COLO668 (cell line): Measurements from ENCODE around the gene REN.

Source experiments
- DNase-seq: peaks from one replicate; lab custom pipeline; 2025; ENCODE audit not compliant: unreplicated experiment; lab: John Stamatoyannopoulos, UW

The REN gene

GRCh38 chr1:204134103-204134502 is 32.0 kb downstream of the REN start:
- DNase-seq = no peak

DNA sequence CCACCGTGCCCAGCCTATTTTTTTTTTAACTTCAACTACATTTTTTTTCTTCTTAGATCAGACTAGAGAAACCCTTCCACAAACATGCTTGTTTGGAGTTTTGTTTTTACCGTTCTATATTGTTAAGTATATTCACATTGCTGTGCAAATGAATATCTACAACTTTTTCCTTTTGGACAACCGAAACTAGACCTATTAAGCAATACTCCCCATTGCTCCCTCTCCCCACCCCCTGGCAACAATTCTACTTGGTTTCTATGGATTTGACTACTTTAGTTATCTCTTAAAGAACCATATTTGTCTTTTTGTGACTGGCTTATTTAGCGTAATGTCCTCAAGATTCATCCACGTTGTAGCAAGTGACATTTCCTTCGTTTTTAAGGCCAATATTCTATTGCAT is 33.4 kb downstream of the REN start:
- no peak for DNase-seq

- DNase-seq = no peak
Observed at GRCh38 chr1:204131978-204132377, 34.2 kb downstream of the REN start.

GRCh38 chr1:204130981-204131892 is 34.9 kb downstream of the REN start:
- DNase-seq = no peak

- DNase-seq = peak; percentile 34
Observed at GRCh38 chr1:204130178-204130577, 36.0 kb downstream of the REN start.

GRCh38 chr1:204128964-204129896 is 36.9 kb downstream of the REN start:
- DNase-seq = peak; percentile 72

DNA sequence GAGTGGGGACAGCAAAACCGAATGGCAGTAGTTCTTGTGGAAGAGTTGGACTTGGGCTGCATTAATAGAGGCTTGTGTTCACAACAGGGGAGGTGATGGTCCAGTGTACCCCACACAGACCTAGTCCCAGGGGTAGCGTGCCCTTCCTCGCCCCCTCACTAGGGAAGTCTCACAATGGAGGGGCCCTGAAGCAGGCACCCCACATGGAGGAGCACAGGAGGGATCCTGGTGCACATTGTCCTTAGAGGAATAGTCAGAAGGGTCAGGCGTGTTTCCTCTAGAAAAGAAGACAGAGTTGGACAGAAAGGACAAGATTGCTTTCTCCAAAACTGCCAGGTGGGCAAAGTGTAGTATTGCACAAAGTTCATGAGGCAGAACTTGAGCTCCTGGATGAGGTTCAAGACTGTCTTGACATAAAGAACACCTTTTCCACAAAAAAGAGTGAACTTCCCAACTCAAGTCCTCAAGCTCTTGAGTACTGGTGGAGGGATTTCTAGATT is 37.6 kb downstream of the REN start:
- no peak for DNase-seq

- peak; percentile 80 for DNase-seq
Observed at GRCh38 chr1:204127597-204128242, 38.4 kb downstream of the REN start.

DNA sequence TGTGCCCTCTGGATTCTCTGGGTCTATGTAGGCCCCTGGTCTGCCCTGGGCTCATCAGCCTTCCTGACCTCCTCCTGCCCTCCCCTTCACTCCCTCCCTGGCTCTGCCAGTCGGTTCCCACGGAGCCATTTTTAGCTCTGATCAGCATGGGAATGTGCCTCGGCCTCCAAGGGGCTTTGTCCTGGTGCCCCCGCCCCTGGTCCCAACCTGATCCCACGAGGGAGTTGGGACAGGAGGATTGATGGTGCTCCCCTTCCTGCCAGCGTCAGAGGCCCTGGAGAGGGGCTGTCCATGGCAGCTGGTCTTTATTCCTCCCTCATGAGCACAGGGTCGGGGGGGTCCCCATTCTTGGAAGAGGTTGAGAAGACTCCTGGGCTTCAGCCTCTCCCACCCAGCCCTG is 39.2 kb downstream of the REN start:
- no peak for DNase-seq

- no peak for DNase-seq
Observed at GRCh38 chr1:204126386-204126785, 39.8 kb downstream of the REN start.

GRCh38 chr1:204125759-204126351 is 40.3 kb downstream of the REN start:
- DNase-seq = no peak

GRCh38 chr1:204124639-204125038 is 41.5 kb downstream of the REN start:
- no peak for DNase-seq

- peak; percentile 27 for DNase-seq
Observed at GRCh38 chr1:204123376-204123775, 42.8 kb downstream of the REN start.

DNA sequence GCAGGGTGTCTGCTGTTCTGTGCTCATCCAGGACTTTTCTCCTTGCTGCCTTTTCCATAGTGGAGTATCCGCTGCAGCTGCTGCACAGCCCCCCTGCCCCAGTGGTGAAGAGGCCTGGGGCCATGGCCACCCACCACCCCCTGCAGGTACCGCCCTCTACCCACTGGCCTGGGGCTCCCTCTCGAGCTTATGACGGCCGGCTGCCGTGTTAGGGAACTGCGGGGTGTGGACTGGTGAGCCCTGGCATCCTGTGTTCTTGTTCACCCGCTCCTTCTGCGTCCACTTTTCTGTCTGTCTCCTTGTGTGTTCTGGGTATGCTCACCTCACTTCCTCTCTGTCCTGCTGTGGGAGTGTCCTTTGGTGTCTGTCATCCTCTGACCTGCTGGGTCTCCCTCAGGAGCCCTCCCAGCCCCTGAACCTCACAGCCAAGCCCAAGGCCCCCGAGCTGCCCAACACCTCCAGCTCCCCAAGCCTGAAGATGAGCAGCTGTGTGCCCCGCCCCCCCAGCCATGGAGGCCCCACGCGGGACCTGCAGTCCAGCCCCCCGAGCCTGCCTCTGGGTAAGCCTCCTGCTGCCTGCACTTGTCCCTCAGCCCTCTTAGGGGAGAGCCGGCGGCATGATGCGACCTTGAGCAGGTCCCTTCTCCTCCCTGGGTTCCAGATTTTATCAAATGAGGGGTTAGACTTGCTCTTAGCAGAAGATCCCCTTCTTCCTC is 44.1 kb downstream of the REN start:
- no peak for DNase-seq

DNA sequence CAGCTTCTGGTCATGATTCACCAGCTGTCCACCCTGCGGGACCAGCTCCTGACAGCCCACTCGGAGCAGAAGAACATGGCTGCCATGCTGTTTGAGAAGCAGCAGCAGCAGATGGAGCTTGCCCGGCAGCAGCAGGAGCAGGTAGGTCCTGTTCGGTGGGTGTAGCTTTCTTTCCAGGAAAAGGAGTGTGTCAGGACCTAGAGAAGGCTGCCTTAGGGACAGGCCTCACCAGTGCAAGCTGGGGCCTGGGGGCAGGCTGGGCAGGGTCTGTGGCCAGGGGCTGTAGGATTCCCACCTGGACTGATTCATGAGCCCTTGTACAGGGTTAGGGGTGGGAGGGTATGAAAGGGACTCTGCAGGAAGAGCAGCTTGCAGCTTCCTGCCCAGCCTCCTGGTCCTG is 49.6 kb downstream of the REN start:
- DNase-seq = no peak

- DNase-seq = no peak
Observed at GRCh38 chr1:204115116-204115515, 51.0 kb downstream of the REN start.

GRCh38 chr1:204114606-204115005 is 51.5 kb downstream of the REN start:
- DNase-seq = no peak

DNA sequence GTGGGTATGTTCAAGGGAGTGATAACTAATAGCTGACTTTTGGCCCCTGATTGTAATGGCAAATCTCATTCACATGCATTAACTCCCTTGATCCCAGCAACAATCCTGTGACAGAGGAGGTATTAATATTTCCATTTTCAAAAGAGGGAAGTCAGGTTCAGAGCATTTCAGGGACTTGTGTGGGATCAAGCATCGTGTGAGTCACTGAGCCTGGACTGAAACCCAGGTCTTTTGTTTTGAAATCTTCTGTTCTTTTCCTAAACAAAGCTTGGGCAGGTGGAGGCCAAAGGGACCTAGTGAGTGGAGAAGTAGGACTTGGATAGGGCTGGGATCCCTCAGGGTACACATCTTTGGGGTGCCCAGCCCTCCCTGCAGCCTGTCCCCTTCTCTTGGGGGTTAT is 52.2 kb downstream of the REN start:
- DNase-seq = no peak

GRCh38 chr1:204112876-204113730 is 53.0 kb downstream of the REN start:
- no peak for DNase-seq
